Ovary (tissue), 3 donors: ENCODE results near the gene HIPK2.

Experiments
- EP300 ChIP-seq: sonication (generic); formaldehyde crosslinking; IDR thresholded peaks from one replicate; pipeline ENCODE4 v1.6.1; 2017; ENCODE audit warnings: antibody characterized with exemption
- POLR2A ChIP-seq: fragments of 450-650 bp; IDR thresholded peaks from one replicate; pipeline ENCODE4 v1.6.1; 2017; ENCODE audit warnings: antibody characterized with exemption, mild to moderate bottlenecking, moderate library complexity
- TF ChIP-seq, protein P1 (sequence below), 3 donors: fragments of 450-650 bp in 2 of 3; fragments of 200-600 bp in 1 of 3; IDR thresholded peaks; one replicate each; pipeline versions ENCODE4 v1.5.1 to v1.8.0; 2016 to 2022; ENCODE audit warnings: antibody characterized with exemption in 3 of 3, mild to moderate bottlenecking in 1 of 3
- donor health status: DM: no; HTN: no; CAD: no.

DNA sequence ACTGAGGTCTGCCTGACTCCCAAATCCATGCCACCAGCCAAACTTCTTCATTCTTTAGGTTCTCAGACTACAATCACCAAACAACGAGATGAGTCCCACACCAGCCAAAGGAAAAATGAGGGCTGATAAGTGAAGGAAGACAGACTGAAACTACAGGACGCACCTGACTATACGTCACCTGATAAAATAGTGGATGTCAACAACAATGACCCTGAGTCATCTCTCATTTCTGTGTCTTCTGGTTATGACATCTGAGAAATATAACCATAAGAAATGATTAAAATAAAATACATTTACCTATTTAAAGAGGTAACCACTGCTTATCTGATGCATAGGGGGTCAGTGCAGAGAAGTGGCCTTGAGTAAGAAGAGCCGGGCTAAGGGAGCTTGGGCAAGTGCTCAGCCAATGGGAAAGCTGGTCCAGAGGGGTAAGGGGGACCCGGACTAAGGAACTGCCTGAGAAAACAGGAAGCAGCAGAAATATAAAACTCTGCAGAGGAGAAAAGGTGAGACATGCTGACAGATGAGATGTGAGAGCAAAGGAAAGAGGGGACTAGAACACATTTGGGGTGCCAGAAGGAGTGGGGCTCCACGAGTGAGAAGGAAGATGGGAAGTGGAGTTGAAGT, 51.8 kb downstream of the HIPK2 start:
- TF ChIP-seq, protein P1, sequence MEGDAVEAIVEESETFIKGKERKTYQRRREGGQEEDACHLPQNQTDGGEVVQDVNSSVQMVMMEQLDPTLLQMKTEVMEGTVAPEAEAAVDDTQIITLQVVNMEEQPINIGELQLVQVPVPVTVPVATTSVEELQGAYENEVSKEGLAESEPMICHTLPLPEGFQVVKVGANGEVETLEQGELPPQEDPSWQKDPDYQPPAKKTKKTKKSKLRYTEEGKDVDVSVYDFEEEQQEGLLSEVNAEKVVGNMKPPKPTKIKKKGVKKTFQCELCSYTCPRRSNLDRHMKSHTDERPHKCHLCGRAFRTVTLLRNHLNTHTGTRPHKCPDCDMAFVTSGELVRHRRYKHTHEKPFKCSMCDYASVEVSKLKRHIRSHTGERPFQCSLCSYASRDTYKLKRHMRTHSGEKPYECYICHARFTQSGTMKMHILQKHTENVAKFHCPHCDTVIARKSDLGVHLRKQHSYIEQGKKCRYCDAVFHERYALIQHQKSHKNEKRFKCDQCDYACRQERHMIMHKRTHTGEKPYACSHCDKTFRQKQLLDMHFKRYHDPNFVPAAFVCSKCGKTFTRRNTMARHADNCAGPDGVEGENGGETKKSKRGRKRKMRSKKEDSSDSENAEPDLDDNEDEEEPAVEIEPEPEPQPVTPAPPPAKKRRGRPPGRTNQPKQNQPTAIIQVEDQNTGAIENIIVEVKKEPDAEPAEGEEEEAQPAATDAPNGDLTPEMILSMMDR (IDR thresholded peaks at IDR 0.05) = no peak
- TF ChIP-seq POLR2A (no peak), EP300 (no peak)
